ENCODE measurements around the gene FOXP1. TPM values are rescaled to one million over a fixed set of nuclear protein-coding genes. Genes with fewer than 3 reads are reported as not detected.

The FOXP1 gene
- total RNA-seq, 2 donors from 2014 or later = 59.7 to 65.4 TPM

GRCh38 chr3:71512544-71512943, 71.0 kb downstream of the FOXP1 start:
- peaks cover 0 to 9% of the 10 kb centered on the region in 2 donors for H3K4me1 Mint-ChIP-seq (ENCODE audit: low read depth in 2 of 2)
- H3K4me3 Mint-ChIP-seq = no peak overlapping the region
- ATAC-seq (no peak), DNase-seq (ENCODE audit: low spot score) (no peak)
- H3K27me3 Mint-ChIP-seq = no peaks in the 10 kb centered on the region
- H3K9me3 Mint-ChIP-seq = no peaks in the 10 kb centered on the region
- peak overlapping the region in 1 of 2 donors; percentile 35 for H3K27ac Mint-ChIP-seq
- H3K36me3 Mint-ChIP-seq = no peaks in the 10 kb centered on the region

GRCh38 chr3:71512000-71512399, 71.5 kb downstream of the FOXP1 start:
- Mint-ChIP-seq H3K27ac (peak overlapping the region; percentile 35 to 57), H3K4me1 (ENCODE audit: low read depth in 2 of 2) (peaks cover 0 to 9% of the 10 kb centered on the region in 2 donors), H3K27me3 (no peaks in the 10 kb centered on the region), H3K4me3 (no peak overlapping the region), H3K9me3 (no peaks in the 10 kb centered on the region), H3K36me3 (no peaks in the 10 kb centered on the region)
- DNase-seq (ENCODE audit: low spot score) (no peak), ATAC-seq (peak; percentile 43 to 75)

- Mint-ChIP-seq H3K27me3 (no peaks in the 10 kb centered on the region), H3K4me1 (ENCODE audit: low read depth in 2 of 2) (peaks cover 0 to 9% of the 10 kb centered on the region in 2 donors), H3K27ac (peak overlapping the region in 1 of 2 donors; percentile 35), H3K36me3 (no peaks in the 10 kb centered on the region), H3K9me3 (no peaks in the 10 kb centered on the region), H3K4me3 (no peak overlapping the region)
- DNase-seq (ENCODE audit: low spot score) = no peak
- no peak for ATAC-seq
Measured at GRCh38 chr3:71511446-71511845, 72.1 kb downstream of the FOXP1 start.

- H3K4me1 Mint-ChIP-seq (ENCODE audit: low read depth in 2 of 2) = peaks cover 0 to 9% of the 10 kb centered on the region in 2 donors
- no peak overlapping the region for H3K4me3 Mint-ChIP-seq
- DNase-seq (ENCODE audit: low spot score) = no peak
- H3K27ac Mint-ChIP-seq = no peak overlapping the region
- H3K36me3 Mint-ChIP-seq = no peaks in the 10 kb centered on the region
- no peaks in the 10 kb centered on the region for H3K9me3 Mint-ChIP-seq
- H3K27me3 Mint-ChIP-seq = no peaks in the 10 kb centered on the region
- no peak for ATAC-seq
Measured at GRCh38 chr3:71511037-71511436, 72.5 kb downstream of the FOXP1 start.

GRCh38 chr3:71510510-71510909, 73.0 kb downstream of the FOXP1 start:
- Mint-ChIP-seq H3K27me3 (no peaks in the 10 kb centered on the region), H3K4me3 (no peak overlapping the region), H3K36me3 (no peaks in the 10 kb centered on the region), H3K4me1 (ENCODE audit: low read depth in 2 of 2) (peaks cover 0 to 9% of the 10 kb centered on the region in 2 donors), H3K27ac (no peak overlapping the region), H3K9me3 (no peaks in the 10 kb centered on the region)
- DNase-seq (ENCODE audit: low spot score) (no peak), ATAC-seq (no peak)

- DNase-seq (ENCODE audit: low spot score) = no peak
- Mint-ChIP-seq H3K4me1 (ENCODE audit: low read depth in 2 of 2) (peaks cover 3 to 14% of the 10 kb centered on the region in 2 donors), H3K27me3 (no peaks in the 10 kb centered on the region), H3K4me3 (no peak overlapping the region), H3K36me3 (no peaks in the 10 kb centered on the region), H3K9me3 (no peaks in the 10 kb centered on the region), H3K27ac (no peak overlapping the region)
- ATAC-seq = no peak
Measured at GRCh38 chr3:71509066-71509465, 74.5 kb downstream of the FOXP1 start.

GRCh38 chr3:71505767-71506350, 77.7 kb downstream of the FOXP1 start:
- Mint-ChIP-seq H3K9me3 (no peaks in the 10 kb centered on the region), H3K36me3 (no peaks in the 10 kb centered on the region), H3K27ac (no peak overlapping the region), H3K4me3 (no peak overlapping the region), H3K27me3 (no peaks in the 10 kb centered on the region), H3K4me1 (ENCODE audit: low read depth in 2 of 2) (peaks cover 11% of the 10 kb centered on the region in 2 donors)
- ATAC-seq = no peak
- DNase-seq (ENCODE audit: low spot score) = no peak

GRCh38 chr3:71504250-71505036, 79.1 kb downstream of the FOXP1 start:
- H3K27me3 Mint-ChIP-seq = no peaks in the 10 kb centered on the region
- peak overlapping the region; percentile 15 to 73 for H3K27ac Mint-ChIP-seq
- peak overlapping the region; percentile 16 for H3K4me3 Mint-ChIP-seq
- DNase-seq (ENCODE audit: low spot score) (no peak), ATAC-seq (peak in 1 of 2 donors; percentile 76)
- peaks cover 11 to 16% of the 10 kb centered on the region in 2 donors for H3K4me1 Mint-ChIP-seq (ENCODE audit: low read depth in 2 of 2)
- no peaks in the 10 kb centered on the region for H3K36me3 Mint-ChIP-seq
- H3K9me3 Mint-ChIP-seq = no peaks in the 10 kb centered on the region

GRCh38 chr3:71503525-71504249, 79.8 kb downstream of the FOXP1 start:
- DNase-seq (ENCODE audit: low spot score) (no peak), ATAC-seq (no peak)
- no peaks in the 10 kb centered on the region for H3K36me3 Mint-ChIP-seq
- no peaks in the 10 kb centered on the region for H3K9me3 Mint-ChIP-seq
- no peaks in the 10 kb centered on the region for H3K27me3 Mint-ChIP-seq
- peak overlapping the region; percentile 16 for H3K4me3 Mint-ChIP-seq
- H3K4me1 Mint-ChIP-seq (ENCODE audit: low read depth in 2 of 2) = peaks cover 11 to 16% of the 10 kb centered on the region in 2 donors
- peak overlapping the region; percentile 15 to 73 for H3K27ac Mint-ChIP-seq

GRCh38 chr3:71502066-71502625, 81.4 kb downstream of the FOXP1 start:
- H3K27me3 Mint-ChIP-seq = no peaks in the 10 kb centered on the region
- DNase-seq (ENCODE audit: low spot score) (no peak), ATAC-seq (no peak)
- H3K36me3 Mint-ChIP-seq = no peaks in the 10 kb centered on the region
- peaks cover 11 to 16% of the 10 kb centered on the region in 2 donors for H3K4me1 Mint-ChIP-seq (ENCODE audit: low read depth in 2 of 2)
- H3K4me3 Mint-ChIP-seq = no peak overlapping the region
- H3K27ac Mint-ChIP-seq = peak overlapping the region in 1 of 2 donors; percentile 47
- no peaks in the 10 kb centered on the region for H3K9me3 Mint-ChIP-seq

- Mint-ChIP-seq H3K9me3 (no peaks in the 10 kb centered on the region), H3K27me3 (no peaks in the 10 kb centered on the region), H3K4me1 (ENCODE audit: low read depth in 2 of 2) (peaks cover 21 to 30% of the 10 kb centered on the region in 2 donors), H3K36me3 (no peaks in the 10 kb centered on the region), H3K4me3 (no peak overlapping the region), H3K27ac (peak overlapping the region in 1 of 2 donors; percentile 23)
- ATAC-seq (no peak), DNase-seq (ENCODE audit: low spot score) (no peak)
Measured at GRCh38 chr3:71500696-71501095, 82.8 kb downstream of the FOXP1 start.

- no peak for ATAC-seq
- no peaks in the 10 kb centered on the region for H3K36me3 Mint-ChIP-seq
- DNase-seq (ENCODE audit: low spot score) = no peak
- no peaks in the 10 kb centered on the region for H3K9me3 Mint-ChIP-seq
- H3K27me3 Mint-ChIP-seq = no peaks in the 10 kb centered on the region
- peaks cover 29 to 40% of the 10 kb centered on the region in 2 donors for H3K4me1 Mint-ChIP-seq (ENCODE audit: low read depth in 2 of 2)
- H3K4me3 Mint-ChIP-seq = no peak overlapping the region
- H3K27ac Mint-ChIP-seq = no peak overlapping the region
Measured at GRCh38 chr3:71499227-71499876, 84.2 kb downstream of the FOXP1 start.

- H3K27me3 Mint-ChIP-seq = no peaks in the 10 kb centered on the region
- H3K4me1 Mint-ChIP-seq (ENCODE audit: low read depth in 2 of 2) = peaks cover 27 to 37% of the 10 kb centered on the region in 2 donors
- no peak overlapping the region for H3K27ac Mint-ChIP-seq
- no peaks in the 10 kb centered on the region for H3K36me3 Mint-ChIP-seq
- no peak overlapping the region for H3K4me3 Mint-ChIP-seq
- ATAC-seq (no peak), DNase-seq (ENCODE audit: low spot score) (no peak)
- no peaks in the 10 kb centered on the region for H3K9me3 Mint-ChIP-seq
Measured at GRCh38 chr3:71498543-71498942, 85.0 kb downstream of the FOXP1 start.

All from natural killer cell treated with Interleukin-12 subunit alpha and Interleukin-12 subunit beta and Interleukin-15 and Interleukin-18, amount 100 ng/mL, for 72 hours (primary cell).